Duodenal mucosa (tissue), 2 donors: ENCODE data around the gene GFRA1.

Experiments used
- H3K27ac ChIP-seq: one replicate; pipeline ENCODE4 v1.7.0; 2013; ENCODE audit warnings: low read depth, low read length
- H3K27me3 ChIP-seq, 2 donors: one replicate each; pipeline ENCODE4 v1.7.0; 2013; ENCODE audit warnings: low read length in 2 of 2, control low read depth in 1 of 2; ENCODE audit not compliant: insufficient read depth in 2 of 2, control insufficient read depth in 1 of 2
- H3K36me3 ChIP-seq, 2 donors: one replicate each; pipeline ENCODE4 v1.7.0; 2013; ENCODE audit warnings: low read length in 2 of 2, control low read depth in 1 of 2; ENCODE audit not compliant: insufficient read depth in 2 of 2, control insufficient read depth in 1 of 2
- H3K4me1 ChIP-seq, 2 donors: one replicate each; pipeline ENCODE4 v1.7.0; 2013; ENCODE audit warnings: low read length in 2 of 2, control low read depth in 1 of 2; ENCODE audit not compliant: insufficient read depth in 2 of 2, control insufficient read depth in 1 of 2
- H3K4me3 ChIP-seq, 2 donors: one replicate each; pipeline ENCODE4 v1.7.0; 2013; ENCODE audit warnings: low read length in 2 of 2, low read depth in 1 of 2
- H3K9ac ChIP-seq, 2 donors: one replicate each; pipeline ENCODE4 v1.7.0; 2013; ENCODE audit warnings: low read length in 2 of 2, low read depth in 1 of 2
- H3K9me3 ChIP-seq, 2 donors: one replicate each; pipeline ENCODE4 v1.7.0; 2013; ENCODE audit warnings: low read length in 2 of 2, control low read depth in 1 of 2; ENCODE audit not compliant: control insufficient read depth in 1 of 2

GFRA1 gene

GRCh38 chr10:116271593-116272439, 1.2 kb downstream of the GFRA1 start:
- no peaks in the 10 kb centered on the region for H3K36me3 ChIP-seq
- H3K4me3 ChIP-seq: peak overlapping the region; percentile 6 to 43
- peaks cover 32 to 59% of the 10 kb centered on the region in 2 donors for H3K27me3 ChIP-seq
- H3K4me1 ChIP-seq: no peaks in the 10 kb centered on the region
- no peak overlapping the region for H3K9ac ChIP-seq
- no peaks in the 10 kb centered on the region for H3K9me3 ChIP-seq
- H3K27ac ChIP-seq: no peak overlapping the region

DNA sequence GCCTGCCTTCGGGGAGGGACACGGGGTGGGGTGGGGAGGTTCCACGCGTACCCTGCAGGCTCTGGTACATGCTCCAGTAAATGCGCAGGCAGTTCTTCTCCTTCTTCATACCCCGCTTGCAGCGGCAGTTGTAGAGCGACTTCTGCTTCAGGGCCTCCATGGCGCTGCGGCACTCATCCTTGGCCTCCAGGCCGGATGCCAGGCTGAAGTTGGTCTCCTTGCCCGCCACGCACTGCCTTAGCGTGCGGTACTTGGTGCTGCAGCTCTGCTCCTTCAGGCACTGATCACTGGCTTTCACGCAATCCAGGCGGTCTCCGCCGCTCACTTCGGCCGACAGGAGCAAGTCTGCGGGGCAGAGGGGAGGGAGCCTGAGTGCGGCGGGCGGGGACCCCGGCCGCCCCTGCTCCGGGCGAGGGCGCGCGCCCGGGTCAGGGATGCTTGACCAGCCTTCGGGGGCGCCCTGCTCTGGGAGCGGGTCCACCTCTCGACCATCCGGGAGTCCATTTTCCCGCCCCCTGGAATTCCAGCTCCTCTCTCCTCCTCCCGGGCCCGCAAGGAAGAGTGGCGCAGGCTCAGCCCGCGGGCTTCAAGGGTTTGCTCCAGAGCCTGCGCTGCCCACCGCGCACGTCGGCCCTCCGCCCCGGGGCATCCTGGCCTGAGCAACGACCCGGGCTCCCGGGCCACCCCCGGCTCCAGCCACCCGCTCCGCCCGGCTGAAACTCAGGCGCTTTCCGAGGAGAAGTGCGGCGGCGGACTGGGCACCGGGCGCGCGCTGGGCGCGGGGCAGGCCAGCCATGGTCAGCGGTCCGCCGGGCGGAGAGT, 2.0 kb downstream of the GFRA1 start:
- Histone ChIP-seq H3K27ac (no peak overlapping the region), H3K36me3 (no peaks in the 10 kb centered on the region), H3K4me1 (no peaks in the 10 kb centered on the region), H3K27me3 (peaks cover 32 to 59% of the 10 kb centered on the region in 2 donors), H3K4me3 (no peak overlapping the region), H3K9me3 (no peaks in the 10 kb centered on the region), H3K9ac (no peak overlapping the region)

DNA sequence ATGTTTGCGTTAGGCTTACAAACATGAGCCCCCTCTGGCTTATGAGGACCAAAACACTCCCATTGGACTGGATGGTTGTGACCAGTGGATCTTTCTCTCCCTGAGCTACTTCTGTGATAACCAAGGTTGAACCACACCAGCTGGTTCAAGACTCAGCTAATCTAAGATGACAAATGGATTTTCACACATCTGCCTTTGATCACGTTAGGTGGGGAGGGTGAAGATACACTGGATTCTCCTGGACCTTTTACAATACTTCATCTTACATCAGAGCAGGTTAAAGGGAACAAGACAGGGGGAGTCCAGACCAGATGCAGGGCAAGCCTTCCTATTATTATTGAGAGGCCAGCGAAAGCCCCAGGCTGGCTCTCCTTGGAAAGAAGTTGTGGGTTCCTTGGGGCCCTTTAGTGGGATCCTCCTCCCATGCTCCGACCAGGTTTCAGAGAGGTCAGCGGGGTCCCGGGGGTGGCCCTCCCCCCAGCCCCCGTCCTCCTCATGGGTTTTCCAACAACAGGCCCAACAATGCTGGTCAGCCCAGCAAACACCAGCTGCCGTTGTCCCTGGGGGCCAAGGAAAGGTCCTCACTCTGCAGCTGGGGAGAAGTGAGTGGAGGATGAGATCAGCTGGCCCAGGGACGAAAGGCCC, 2.8 kb downstream of the GFRA1 start:
- Histone ChIP-seq H3K9me3 (no peaks in the 10 kb centered on the region), H3K27ac (no peak overlapping the region), H3K9ac (no peak overlapping the region), H3K4me1 (no peaks in the 10 kb centered on the region), H3K36me3 (no peaks in the 10 kb centered on the region), H3K4me3 (no peak overlapping the region), H3K27me3 (peaks cover 32 to 54% of the 10 kb centered on the region in 2 donors)

GRCh38 chr10:116269619-116270018, 3.4 kb downstream of the GFRA1 start:
- no peaks in the 10 kb centered on the region for H3K36me3 ChIP-seq
- no peak overlapping the region for H3K9ac ChIP-seq
- H3K9me3 ChIP-seq: no peaks in the 10 kb centered on the region
- H3K4me1 ChIP-seq: no peaks in the 10 kb centered on the region
- H3K27me3 ChIP-seq: peaks cover 28 to 49% of the 10 kb centered on the region in 2 donors
- no peak overlapping the region for H3K4me3 ChIP-seq
- no peak overlapping the region for H3K27ac ChIP-seq

GRCh38 chr10:116268976-116269375, 4.0 kb downstream of the GFRA1 start:
- Histone ChIP-seq H3K4me1 (no peaks in the 10 kb centered on the region), H3K9ac (no peak overlapping the region), H3K4me3 (no peak overlapping the region), H3K36me3 (no peaks in the 10 kb centered on the region), H3K9me3 (no peaks in the 10 kb centered on the region), H3K27me3 (peaks cover 23 to 43% of the 10 kb centered on the region in 2 donors), H3K27ac (no peak overlapping the region)

GRCh38 chr10:116265686-116266085, 7.3 kb downstream of the GFRA1 start:
- Histone ChIP-seq H3K9ac (no peak overlapping the region), H3K4me3 (no peak overlapping the region), H3K27me3 (peaks cover 3 to 14% of the 10 kb centered on the region in 2 donors), H3K9me3 (no peaks in the 10 kb centered on the region), H3K4me1 (no peaks in the 10 kb centered on the region), H3K36me3 (no peaks in the 10 kb centered on the region), H3K27ac (no peak overlapping the region)

- Histone ChIP-seq H3K27me3 (no peaks in the 10 kb centered on the region), H3K4me1 (no peaks in the 10 kb centered on the region), H3K9me3 (no peaks in the 10 kb centered on the region), H3K4me3 (no peak overlapping the region), H3K27ac (no peak overlapping the region), H3K36me3 (no peaks in the 10 kb centered on the region), H3K9ac (no peak overlapping the region)
These were observed 8.9 kb downstream of the GFRA1 start for GRCh38 chr10:116263870-116264655.

- no peak overlapping the region for H3K27ac ChIP-seq
- no peaks in the 10 kb centered on the region for H3K27me3 ChIP-seq
- H3K9ac ChIP-seq: no peak overlapping the region
- no peaks in the 10 kb centered on the region for H3K9me3 ChIP-seq
- H3K4me1 ChIP-seq: no peaks in the 10 kb centered on the region
- no peak overlapping the region for H3K4me3 ChIP-seq
- no peaks in the 10 kb centered on the region for H3K36me3 ChIP-seq
These were observed 10.3 kb downstream of the GFRA1 start for GRCh38 chr10:116262678-116263077.

DNA sequence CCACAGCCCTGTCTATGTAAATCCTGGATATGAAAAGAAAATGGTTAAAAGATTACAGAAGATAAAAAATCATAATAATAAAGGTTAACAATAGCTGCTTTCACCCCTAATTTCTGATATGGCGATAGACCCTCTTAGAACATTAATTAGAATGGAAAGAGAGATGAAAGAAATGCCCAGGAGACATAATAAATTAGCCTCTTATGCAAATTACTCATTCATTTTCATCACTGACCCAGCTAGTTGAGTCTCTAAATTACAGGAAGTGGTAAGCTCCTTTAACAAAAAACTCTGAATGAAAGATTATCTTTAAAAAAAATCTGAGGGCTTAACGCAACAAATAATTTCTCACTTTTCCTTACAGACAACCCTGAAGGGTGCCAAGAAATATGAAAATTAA, 12.4 kb downstream of the GFRA1 start:
- no peaks in the 10 kb centered on the region for H3K27me3 ChIP-seq
- no peaks in the 10 kb centered on the region for H3K9me3 ChIP-seq
- no peak overlapping the region for H3K27ac ChIP-seq
- no peak overlapping the region for H3K9ac ChIP-seq
- H3K4me3 ChIP-seq: no peak overlapping the region
- H3K4me1 ChIP-seq: no peaks in the 10 kb centered on the region
- no peaks in the 10 kb centered on the region for H3K36me3 ChIP-seq
